Left lung (tissue), 10 donors: ENCODE results near the gene PDE1C. TPM values are rescaled to one million over a fixed set of nuclear protein-coding genes. Genes with fewer than 3 reads are reported as not detected.

Source experiments
- ATAC-seq: fragments of 200-7000 bp; cut with Tn5 transposase; one replicate; pipeline ENCODE4 v1.9.1; 2020; ENCODE audit warnings: moderate library complexity
- DNase-seq, 4 donors: peaks; one replicate each; pipeline ENCODE4 v3.0.0-alpha.2; 2013 to 2020
- H3K27ac ChIP-seq, 2 donors: fragments of 200-600 bp; sonication (generic) in 1 of 2; one replicate each; pipeline versions ENCODE4 v1.5.0 to v1.8.0; 2020 to 2021
- H3K27me3 ChIP-seq, 2 donors: fragments of 200-600 bp; sonication (generic) in 1 of 2; one replicate each; pipeline versions ENCODE4 v1.5.0 to v1.8.0; 2020 to 2021
- H3K36me3 ChIP-seq, 2 donors: fragments of 200-600 bp; sonication (generic) in 1 of 2; one replicate each; pipeline versions ENCODE4 v1.5.0 to v1.8.0; 2020 to 2021
- H3K4me1 ChIP-seq, 2 donors: fragments of 200-600 bp; one replicate each; pipeline ENCODE4 v1.8.0; 2021
- H3K4me3 ChIP-seq, 2 donors: fragments of 200-600 bp; sonication (generic) in 1 of 2; one replicate each; pipeline versions ENCODE4 v1.5.0 to v1.8.0; 2020 to 2021; ENCODE audit warnings: mild to moderate bottlenecking in 1 of 2
- H3K9me3 ChIP-seq, 2 donors: fragments of 200-600 bp; sonication (generic) in 1 of 2; one replicate each; pipeline versions ENCODE4 v1.5.0 to v1.8.0; 2020 to 2021
- CTCF ChIP-seq, 2 donors: fragments of 200-600 bp; sonication (generic) in 1 of 2; IDR thresholded peaks; one replicate each; pipeline versions ENCODE4 v1.5.0 to v1.8.0; 2021; ENCODE audit warnings: antibody characterized with exemption in 2 of 2
- intact Hi-C, 2 donors: fragments of 100-400 bp; cut with DNase I; formaldehyde crosslinking; loops; one replicate each; pipeline versions ENCODE4 v1.11.2 to v1.14.2; 2022
- polyA plus RNA-seq, 6 donors: library from polyadenylated mRNA; unstranded; fragments of 120-200 nt; gene quantifications; one replicate each; pipeline ENCODE4 v1.2.1, GENCODE V29; 2013; ENCODE audit not compliant: insufficient read length in 6 of 6
- total RNA-seq, 2 donors: library from RNA; stranded (reverse); fragmentation: NEBNext Ultra II Directional; extraction: Animal tissue kit (Norgen Biotek cat#: 25700); gene quantifications; one replicate each; pipeline ENCODE4 v1.2.1, GENCODE V29; 2021
- donor health status: DM: no; HTN: yes; CAD: no.
- donor health status: DM: no; HTN: no; CAD: no.

PDE1C gene
- total and polyA plus RNA-seq, 8 donors, result 2.0 to 13.8 (median 3.9) TPM

DNA sequence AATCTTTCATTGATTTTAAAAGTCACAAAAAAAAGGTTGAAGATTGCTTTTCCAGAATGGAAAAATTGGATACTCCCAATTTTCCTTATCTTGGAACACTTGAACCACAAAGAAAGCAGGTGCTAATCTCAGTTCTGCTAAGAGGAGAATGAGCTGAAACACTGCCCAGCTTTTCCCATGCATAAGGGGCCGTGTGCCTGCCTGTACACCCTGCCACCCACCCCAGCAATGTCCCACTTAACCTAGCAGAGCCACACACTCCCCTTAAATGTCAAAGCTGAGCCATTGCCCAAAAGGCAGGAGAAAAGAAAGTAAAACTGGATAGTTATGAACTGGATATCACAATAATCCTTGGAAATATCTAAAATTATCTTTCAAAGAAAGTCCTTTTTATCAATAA is 13.4 kb downstream of the PDE1C start:
- no peak for TF ChIP-seq CTCF (IDR thresholded peaks at IDR 0.05)
- Histone ChIP-seq H3K27ac (no peak overlapping the region), H3K27me3 (no peaks in the 10 kb centered on the region), H3K36me3 (no peaks in the 10 kb centered on the region), H3K4me3 (no peak overlapping the region), H3K9me3 (no peaks in the 10 kb centered on the region), H3K4me1 (no peaks in the 10 kb centered on the region)
- DNase-seq (no peak), ATAC-seq (no peak)
- intact Hi-C loops, result no loop called here

- no peak overlapping the region for H3K27ac ChIP-seq
Observed at GRCh38 chr7:32053204-32053603, 17.0 kb downstream of the PDE1C start.

DNA sequence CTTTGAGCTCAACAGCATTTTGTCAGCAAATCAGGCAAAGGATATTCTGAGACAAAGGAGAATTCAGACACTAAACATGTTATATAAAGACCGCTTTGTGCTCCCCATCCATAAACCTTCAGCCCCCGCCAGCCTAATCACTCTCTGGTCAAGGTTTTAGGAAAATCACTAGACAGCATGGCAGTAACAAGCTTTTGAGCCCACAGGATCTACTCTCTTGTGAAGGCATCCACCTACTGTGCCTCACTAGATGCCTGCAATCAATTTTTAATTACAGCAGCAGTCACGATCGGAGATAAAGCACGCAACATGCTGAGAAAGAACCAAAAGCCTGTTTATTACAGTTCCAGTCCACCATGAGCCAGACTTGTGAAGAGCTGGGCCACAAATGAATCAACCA is 19.1 kb downstream of the PDE1C start:
- no peak for TF ChIP-seq CTCF (IDR thresholded peaks at IDR 0.05)
- Histone ChIP-seq H3K36me3 (no peaks in the 10 kb centered on the region), H3K4me1 (no peaks in the 10 kb centered on the region), H3K4me3 (no peak overlapping the region), H3K27ac (no peak overlapping the region), H3K27me3 (no peaks in the 10 kb centered on the region), H3K9me3 (no peaks in the 10 kb centered on the region)
- DNase-seq (no peak), ATAC-seq (no peak)
- intact Hi-C loops, result no loop called here

More at GRCh38 chr7:32053204-32053603, 17.0 kb downstream of the PDE1C start:
- ATAC-seq (no peak), DNase-seq (no peak)
- TF ChIP-seq CTCF (IDR thresholded peaks at IDR 0.05), result no peak
- Histone ChIP-seq H3K36me3 (no peaks in the 10 kb centered on the region), H3K9me3 (no peaks in the 10 kb centered on the region), H3K4me3 (no peak overlapping the region), H3K4me1 (no peaks in the 10 kb centered on the region), H3K27me3 (no peaks in the 10 kb centered on the region)
- intact Hi-C loops, result no loop called here

DNA sequence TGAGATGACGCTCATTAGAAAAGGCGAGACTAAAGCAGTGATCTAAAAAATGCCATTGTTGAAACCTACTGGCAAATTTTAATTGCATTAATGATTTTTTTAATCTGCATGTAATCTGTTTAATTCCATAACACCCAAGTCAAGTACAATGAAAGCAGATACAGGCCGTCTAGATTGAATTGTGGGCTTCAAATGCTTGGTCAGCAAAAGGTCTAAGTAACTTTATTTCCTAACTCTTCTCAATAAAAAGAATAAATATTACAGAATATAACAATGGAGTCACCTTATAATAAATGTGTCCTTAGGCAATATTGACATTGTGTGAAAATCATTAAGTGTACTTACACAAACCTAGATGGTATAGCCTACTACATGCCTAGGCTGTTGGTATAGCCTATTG is 20.6 kb downstream of the PDE1C start:
- Histone ChIP-seq H3K4me3 (no peak overlapping the region), H3K9me3 (no peaks in the 10 kb centered on the region), H3K27ac (no peak overlapping the region), H3K27me3 (no peaks in the 10 kb centered on the region), H3K4me1 (no peaks in the 10 kb centered on the region), H3K36me3 (no peaks in the 10 kb centered on the region)
- no peak for ATAC-seq
- no peak for TF ChIP-seq CTCF (IDR thresholded peaks at IDR 0.05)
- intact Hi-C loops, result no loop called here
- DNase-seq, result no peak

DNA sequence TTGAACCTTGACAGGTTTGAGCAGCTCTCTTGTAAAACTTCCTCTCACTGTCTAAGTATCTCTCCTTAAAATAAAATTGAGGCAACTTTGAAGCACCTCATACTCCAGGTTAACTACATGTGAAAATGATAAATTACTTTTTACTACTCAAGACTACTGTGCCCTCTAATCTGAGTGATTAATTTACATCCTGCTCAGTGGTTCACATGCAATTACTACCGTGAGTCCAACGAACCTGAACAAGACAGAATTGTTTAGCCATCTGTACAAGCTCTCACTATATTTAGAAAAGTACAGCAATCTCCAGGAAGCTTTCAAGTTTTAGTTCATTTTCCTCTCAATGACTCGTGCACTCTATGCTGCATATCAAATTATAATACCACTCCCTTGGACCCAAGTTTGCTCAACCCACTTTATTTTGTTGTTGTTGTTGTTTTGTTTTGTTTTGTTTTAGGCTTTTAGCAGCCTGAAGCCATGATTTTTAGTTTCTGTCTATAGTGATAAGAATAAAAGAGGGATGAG is 21.2 kb downstream of the PDE1C start:
- Histone ChIP-seq H3K4me3 (no peak overlapping the region), H3K4me1 (no peaks in the 10 kb centered on the region), H3K27me3 (no peaks in the 10 kb centered on the region), H3K27ac (no peak overlapping the region), H3K36me3 (no peaks in the 10 kb centered on the region), H3K9me3 (no peaks in the 10 kb centered on the region)
- no peak for DNase-seq
- no peak for ATAC-seq
- intact Hi-C loops, result no loop called here
- no peak for TF ChIP-seq CTCF (IDR thresholded peaks at IDR 0.05)
